GM12878 (cell line): ENCODE data around the gene CRHR2. TPM values are rescaled to one million over a fixed set of nuclear protein-coding genes. Genes with fewer than 3 reads are reported as not detected.

Experiments used
- ATAC-seq: fragments of 200-7000 bp; cut with Tn5 transposase; 3 replicates; pipeline ENCODE4 v1.9.1; 2020; ENCODE audit warnings: mild to moderate bottlenecking, moderate library complexity
- BruUV-seq: library from RNA; stranded (reverse); fragments of 400-500 nt; replicated peaks from 2 replicates; lab custom pipeline; 2021; lab: Mats Ljungman, UMichigan
- CTCF ChIA-PET: fragments of 300-600 bp; sonication (Branson Sonifier 250); formaldehyde crosslinking; extraction: SDS; loops from one replicate; lab custom pipeline; 2021; ENCODE audit warnings: inconsistent platforms; lab: Yijun Ruan, JAX
- POLR2A ChIA-PET: fragments of 350-600 bp; formaldehyde crosslinking; extraction: SDS; loops from one replicate; lab custom pipeline; 2021; ENCODE audit warnings: inconsistent platforms; lab: Charles Lee
- RAD21 ChIA-PET: fragments of 300-600 bp; sonication (Branson Sonifier 250); formaldehyde crosslinking; loops from one replicate; lab custom pipeline; 2023; ENCODE audit warnings: antibody characterized with exemption; ENCODE audit not compliant: unreplicated experiment; lab: Charles Lee
- SMC1A ChIA-PET: fragments of 300-600 bp; sonication (Branson Sonifier 250); formaldehyde crosslinking; loops from one replicate; lab custom pipeline; 2023; ENCODE audit not compliant: unreplicated experiment, uncharacterized antibody; lab: Charles Lee
- DNase-seq: peaks from one replicate; pipeline ENCODE4 v3.0.0-alpha.2; 2011; ENCODE audit warnings: low read depth, low spot score
- FAIRE-seq: peaks from 3 replicates; lab custom pipeline; 2011; peaks lifted over from hg19 to GRCh38; lab: Jason Lieb, UNC
- H2AFZ ChIP-seq: 2 replicates; pipeline ENCODE4 v1.6.0; 2011; ENCODE audit warnings: low read depth, low read length, control low read depth; ENCODE audit not compliant: control insufficient read depth
- H3K27ac ChIP-seq: 2 replicates; pipeline ENCODE4 v1.5.1; 2011; ENCODE audit warnings: control low read depth; ENCODE audit not compliant: control insufficient read depth, insufficient read depth
- H3K27me3 ChIP-seq, 2 experiments: replicated peaks in 1 of 2; 2 replicates each; pipeline versions ENCODE4 v1.6.0 to v1.6.1; 2011; ENCODE audit warnings: low read length in 1 of 2; ENCODE audit not compliant: control insufficient read depth in 2 of 2, insufficient read depth in 2 of 2
- H3K36me3 ChIP-seq, 2 experiments: 2 replicates each; pipeline ENCODE4 v1.5.1; 2011; ENCODE audit warnings: low read length in 1 of 2; ENCODE audit not compliant: control insufficient read depth in 2 of 2, insufficient read depth in 2 of 2
- H3K4me1 ChIP-seq: 2 replicates; pipeline ENCODE4 v1.6.1; 2011; ENCODE audit warnings: mild to moderate bottlenecking, low read length, moderate library complexity, mixed read lengths; ENCODE audit not compliant: control insufficient read depth, insufficient read depth
- H3K4me2 ChIP-seq: 2 replicates; pipeline ENCODE4 v1.6.0; 2011; ENCODE audit warnings: control low read depth; ENCODE audit not compliant: control insufficient read depth, insufficient read depth
- H3K4me3 ChIP-seq: fragments of 200-600 bp; sonication (generic); 2 replicates; pipeline ENCODE4 v1.5.1; 2016
- H3K79me2 ChIP-seq: 2 replicates; pipeline ENCODE4 v1.6.0; 2011; ENCODE audit warnings: low read length; ENCODE audit not compliant: control insufficient read depth, insufficient read depth
- H3K9ac ChIP-seq: 2 replicates; pipeline ENCODE4 v1.8.0; 2011; ENCODE audit warnings: low read length, control low read depth, mixed read lengths; ENCODE audit not compliant: control insufficient read depth, insufficient read depth
- H3K9me3 ChIP-seq: replicated peaks from 3 replicates; pipeline ENCODE4 v1.5.1; 2011; ENCODE audit warnings: mild to moderate bottlenecking, low read length; ENCODE audit not compliant: control insufficient read depth, insufficient read depth
- H4K20me1 ChIP-seq: 2 replicates; pipeline ENCODE4 v1.6.0; 2011; ENCODE audit not compliant: control insufficient read depth, insufficient read depth
- ATF7 ChIP-seq: fragments of 450-650 bp; IDR thresholded peaks from 2 replicates; pipeline ENCODE4 v1.6.1; 2016; ENCODE audit warnings: low read depth, mild to moderate bottlenecking
- CEBPB ChIP-seq, 2 experiments: fragments of 150-350 bp in 1 of 2; IDR thresholded peaks; 2 replicates each; pipeline ENCODE4 v1.6.1; 2012 to 2014; ENCODE audit warnings: low read depth in 2 of 2, low read length in 2 of 2, borderline replicate concordance in 1 of 2, inconsistent platforms in 1 of 2
- KDM1A ChIP-seq: fragments of 200-600 bp; sonication (generic); IDR thresholded peaks from 2 replicates; pipeline ENCODE4 v1.6.1; 2016; ENCODE audit warnings: borderline replicate concordance
- SREBF1 ChIP-seq: IDR thresholded peaks from 2 replicates; pipeline ENCODE4 v1.6.1; 2012; ENCODE audit warnings: mild to moderate bottlenecking, low read length
- WGBS: methylation state at CpG from one replicate; pipeline ENCODE4 v1.1.6; 2016; ENCODE audit warnings: low lambda C conversion rate; ENCODE audit not compliant: insufficient replicate concordance, insufficient coverage; ENCODE audit errors: missing lambda C conversion rate; 5-methylcytosine and 5-hydroxymethylcytosine counted together
- in situ Hi-C: fragments of 300-500 bp; cut with MboI; formaldehyde crosslinking; loops from 9 replicates; pipeline ENCODE4 v1.14.3; 2018; ENCODE audit warnings: mixed read lengths
- intact Hi-C: fragments of 100-400 bp; cut with micrococcal nuclease; formaldehyde crosslinking; loops from one replicate; pipeline ENCODE4 v1.14.2; 2022; ENCODE audit not compliant: unreplicated experiment
- polyA plus RNA-seq, 11 experiments: library from polyadenylated mRNA; depleted of rRNA in 4 of 11; unstranded in 6 of 11; stranded (reverse) in 5 of 11; fragments of >200 nt; fragmentation: Nextera tagmentation in 4 of 11; fragmentation: Illumina TruSeq in 1 of 11; extraction: Ambion mirVana in 4 of 11; extraction: Trizol in 1 of 11; gene quantifications; 1 replicate in 1 of 11; 2 replicates in 10 of 11; pipeline versions ENCODE4 v1.2.1 to v1.2.3, GENCODE V29; 2011 to 2016; ENCODE audit warnings: inconsistent platforms in 2 of 11, missing spikeins in 2 of 11, low read depth in 1 of 11
- total RNA-seq, 4 experiments: library from RNA; depleted of rRNA in 3 of 4; stranded (reverse); fragments of >200 nt in 3 of 4; fragmentation: Illumina TruSeq in 1 of 4; extraction: Trizol in 1 of 4; gene quantifications; 2 replicates each; pipeline versions ENCODE4 v1.2.1 to v1.2.3, GENCODE V29; 2013 to 2021
- TF ChIP-seq, protein P1 (sequence below): IDR thresholded peaks from 2 replicates; pipeline ENCODE4 v1.6.1; 2012; ENCODE audit warnings: low read length, inconsistent platforms
- TF ChIP-seq, protein P2 (sequence below): IDR thresholded peaks from 2 replicates; pipeline ENCODE4 v1.6.1; 2011; ENCODE audit warnings: low read depth, low read length, improper control_type of control experiment, borderline replicate concordance

Gene CRHR2
- total and polyA plus RNA-seq, 10 of the 15 experiments (the other 5 are each of a cell fraction or from before 2014, with no cell fraction given): not detected

- no peak overlapping the region for H3K9ac ChIP-seq
- H4K20me1 ChIP-seq: no peaks in the 10 kb centered on the region
- H3K27me3 ChIP-seq: peaks cover 0 to 6% of the 10 kb centered on the region in 2 experiments; a peak in 2 of 4 replicates
- ChIA-PET SMC1A (no interaction called here), CTCF (no interaction called here), RAD21 (no interaction called here), POLR2A (no interaction called here)
- BruUV-seq: no TSS peak
- FAIRE-seq (no peak), DNase-seq (no peak), ATAC-seq (no peak)
- TF ChIP-seq KDM1A (no peak), SREBF1 (no peak), ATF7 (no peak), CEBPB (IDR thresholded peaks at IDR 0.05; ENCODE audit: borderline replicate concordance in 1 of 2, low read depth in 2 of 2, low read length in 2 of 2) (no peak)
- TF ChIP-seq, protein P1, sequence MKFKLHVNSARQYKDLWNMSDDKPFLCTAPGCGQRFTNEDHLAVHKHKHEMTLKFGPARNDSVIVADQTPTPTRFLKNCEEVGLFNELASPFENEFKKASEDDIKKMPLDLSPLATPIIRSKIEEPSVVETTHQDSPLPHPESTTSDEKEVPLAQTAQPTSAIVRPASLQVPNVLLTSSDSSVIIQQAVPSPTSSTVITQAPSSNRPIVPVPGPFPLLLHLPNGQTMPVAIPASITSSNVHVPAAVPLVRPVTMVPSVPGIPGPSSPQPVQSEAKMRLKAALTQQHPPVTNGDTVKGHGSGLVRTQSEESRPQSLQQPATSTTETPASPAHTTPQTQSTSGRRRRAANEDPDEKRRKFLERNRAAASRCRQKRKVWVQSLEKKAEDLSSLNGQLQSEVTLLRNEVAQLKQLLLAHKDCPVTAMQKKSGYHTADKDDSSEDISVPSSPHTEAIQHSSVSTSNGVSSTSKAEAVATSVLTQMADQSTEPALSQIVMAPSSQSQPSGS: no peak
- TF ChIP-seq, protein P2, sequence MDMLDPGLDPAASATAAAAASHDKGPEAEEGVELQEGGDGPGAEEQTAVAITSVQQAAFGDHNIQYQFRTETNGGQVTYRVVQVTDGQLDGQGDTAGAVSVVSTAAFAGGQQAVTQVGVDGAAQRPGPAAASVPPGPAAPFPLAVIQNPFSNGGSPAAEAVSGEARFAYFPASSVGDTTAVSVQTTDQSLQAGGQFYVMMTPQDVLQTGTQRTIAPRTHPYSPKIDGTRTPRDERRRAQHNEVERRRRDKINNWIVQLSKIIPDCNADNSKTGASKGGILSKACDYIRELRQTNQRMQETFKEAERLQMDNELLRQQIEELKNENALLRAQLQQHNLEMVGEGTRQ: no peak
- intact Hi-C loops: no loop called here
- WGBS: 0% methylated on average over 4 of the region's 4 CpGs
- in situ Hi-C loops: no loop called here
- no peak overlapping the region for H3K27ac ChIP-seq
- H3K9me3 ChIP-seq: no peaks in the 10 kb centered on the region
- no peak overlapping the region for H3K4me2 ChIP-seq
- no peaks in the 10 kb centered on the region for H3K79me2 ChIP-seq
- H2AFZ ChIP-seq: no peak overlapping the region
- H3K4me1 ChIP-seq: no peaks in the 10 kb centered on the region
- H3K36me3 ChIP-seq: no peaks in the 10 kb centered on the region
- no peak overlapping the region for H3K4me3 ChIP-seq
These were observed 10.6 kb upstream of the CRHR2 start for GRCh38 chr7:30692882-30693281.
